Renal cortical epithelial cell (primary cell): ENCODE data around the gene ARHGDIG. TPM values are rescaled to one million over a fixed set of nuclear protein-coding genes. Genes with fewer than 3 reads are reported as not detected.
"Not testable (repeated sequence)": the region's sequence is repeated elsewhere in the genome, so short reads cannot be mapped to it uniquely, and the experiment has no call there.

Source experiments
- DNase-seq: peaks from one replicate; pipeline ENCODE4 v3.0.0-alpha.2; 2011; ENCODE audit warnings: low read depth
- total RNA-seq: library from RNA; depleted of rRNA; stranded (reverse); fragments of >200 nt; gene quantifications from 2 replicates; pipeline ENCODE4 v1.2.3, GENCODE V29; 2014

Gene ARHGDIG
- total RNA-seq, 1 donor from 2014 or later, result not detected

DNA sequence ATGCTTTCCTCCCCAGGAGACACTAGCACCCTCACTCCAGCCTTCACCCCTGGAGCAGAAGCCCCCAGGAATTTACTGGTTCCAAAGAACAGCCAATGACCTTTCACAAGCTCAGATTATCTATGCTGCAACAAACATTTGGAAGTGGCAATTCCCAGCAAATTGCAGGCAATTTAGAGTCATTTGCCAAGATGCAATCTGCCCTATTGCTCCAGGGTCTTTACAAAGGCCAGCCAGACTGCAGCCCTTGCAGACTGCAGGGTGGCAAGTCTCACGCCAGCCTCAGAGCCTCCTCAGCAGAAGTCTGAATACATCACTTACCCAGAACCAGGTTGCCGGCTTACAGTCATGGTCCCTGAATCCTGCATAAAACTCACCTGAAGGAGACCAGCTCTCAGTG lies 50.4 kb downstream of the ARHGDIG start:
- DNase-seq, result no peak

DNA sequence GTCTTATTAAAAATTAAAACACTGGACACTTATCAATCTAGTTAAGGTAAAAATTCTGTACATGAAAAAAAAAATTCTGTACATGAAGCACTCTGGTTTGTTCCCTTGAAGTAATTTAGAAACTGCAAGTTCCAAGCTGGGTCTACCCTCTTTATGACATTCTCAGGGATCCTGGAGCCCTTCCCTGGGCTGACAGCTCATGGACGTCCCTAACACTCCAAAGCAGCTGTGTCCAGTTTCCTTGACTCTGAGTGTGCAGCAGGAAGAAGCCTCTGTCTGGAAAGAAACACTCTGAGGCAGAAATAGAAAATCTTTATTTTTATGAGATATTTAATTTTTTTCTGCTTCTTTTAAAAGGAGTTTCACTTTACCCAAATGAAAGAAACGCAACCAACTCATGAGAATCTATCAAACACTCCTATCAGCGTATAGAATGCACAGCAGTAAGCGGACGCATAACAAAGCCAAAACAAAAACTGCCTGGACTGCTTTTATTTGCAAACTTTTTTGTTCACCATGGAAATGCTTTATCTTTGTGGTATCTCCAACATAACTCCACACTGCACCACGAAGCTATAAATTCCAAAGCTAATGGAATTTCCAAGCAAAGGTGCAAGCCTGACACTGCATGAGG lies 50.9 kb downstream of the ARHGDIG start:
- not testable (repeated sequence) for DNase-seq

Other genes with a start within 250 kb of the ARHGDIG start
- 4.1 and 4.5 TPM in 2 replicates for gene POLR3K, start 227.0 kb upstream of the ARHGDIG start, total RNA-seq
- gene SNRNP25, start 226.8 kb upstream of the ARHGDIG start, total RNA-seq, result 19.1 and 21.7 TPM in 2 replicates
- 20.7 and 37.3 TPM in 2 replicates for gene RHBDF1, start 208.0 kb upstream of the ARHGDIG start, total RNA-seq
- gene MPG, start 202.4 kb upstream of the ARHGDIG start, total RNA-seq, result 49.3 and 233 TPM in 2 replicates
- gene NPRL3, start 141.9 kb upstream of the ARHGDIG start, total RNA-seq, result 3.6 and 26.0 TPM in 2 replicates
- gene HBZ, start 127.9 kb upstream of the ARHGDIG start, total RNA-seq, result not detected in 2 replicates
- not detected in 2 replicates for gene HBM, start 114.6 kb upstream of the ARHGDIG start, total RNA-seq
- not detected in 2 replicates for gene HBA2, start 107.7 kb upstream of the ARHGDIG start, total RNA-seq
- gene HBA1, start 103.9 kb upstream of the ARHGDIG start, total RNA-seq, result not detected in 2 replicates
- 2.4 TPM in 1 of 2 replicates, not detected in the other for gene HBQ1, start 100.1 kb upstream of the ARHGDIG start, total RNA-seq
- gene LUC7L, start 51.1 kb upstream of the ARHGDIG start, total RNA-seq, result 21.2 and 44.9 TPM in 2 replicates
- 76.4 and 204 TPM in 2 replicates for gene FAM234A, start 45.8 kb upstream of the ARHGDIG start, total RNA-seq
- gene RGS11, start 4.6 kb upstream of the ARHGDIG start, total RNA-seq, result 0.40 TPM in 1 of 2 replicates, not detected in the other
- gene PDIA2, start 2.6 kb downstream of the ARHGDIG start, total RNA-seq, result not detected in 2 replicates
- gene AXIN1, start 72.1 kb downstream of the ARHGDIG start, total RNA-seq, result 38.7 and 43.5 TPM in 2 replicates
- 59.4 and 95.9 TPM in 2 replicates for gene MRPL28, start 89.9 kb downstream of the ARHGDIG start, total RNA-seq
- gene PGAP6, start 101.4 kb downstream of the ARHGDIG start, total RNA-seq, result 87.2 and 92.8 TPM in 2 replicates
- 27.6 and 50.0 TPM in 2 replicates for gene NME4, start 116.6 kb downstream of the ARHGDIG start, total RNA-seq
- 13.0 and 17.5 TPM in 2 replicates for gene DECR2, start 121.3 kb downstream of the ARHGDIG start, total RNA-seq
- gene RAB11FIP3, start 145.1 kb downstream of the ARHGDIG start, total RNA-seq, result 20.5 and 72.5 TPM in 2 replicates
- gene CAPN15, start 247.1 kb downstream of the ARHGDIG start, total RNA-seq, result 41.7 and 82.0 TPM in 2 replicates